ENCODE results near the gene CFAP57.
A peak's percentile ranks its signal among the peaks of the same experiment; 100 is the strongest.

Gene CFAP57

DNA sequence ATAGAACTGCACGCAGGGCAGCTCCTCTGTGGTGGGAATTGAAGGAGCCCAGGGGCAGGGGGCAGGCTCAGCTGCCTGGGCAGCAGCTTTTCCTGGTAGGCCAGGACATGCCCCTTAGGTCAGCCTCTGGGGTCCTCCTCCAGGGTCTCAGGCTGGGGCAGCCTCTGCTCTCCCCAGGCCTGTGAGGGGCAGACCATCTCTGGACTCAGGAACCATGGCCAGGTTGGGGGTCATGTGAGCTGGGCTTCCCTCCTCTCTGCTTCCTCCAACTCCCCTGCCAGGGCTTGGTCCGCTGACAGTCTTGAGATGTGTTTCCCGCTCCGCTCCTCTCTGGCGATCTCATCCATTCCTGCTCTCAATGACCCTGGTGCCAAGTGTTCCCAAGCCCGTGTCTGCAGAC is 107.5 kb downstream of the CFAP57 start:
- no peak for DNase-seq

DNA sequence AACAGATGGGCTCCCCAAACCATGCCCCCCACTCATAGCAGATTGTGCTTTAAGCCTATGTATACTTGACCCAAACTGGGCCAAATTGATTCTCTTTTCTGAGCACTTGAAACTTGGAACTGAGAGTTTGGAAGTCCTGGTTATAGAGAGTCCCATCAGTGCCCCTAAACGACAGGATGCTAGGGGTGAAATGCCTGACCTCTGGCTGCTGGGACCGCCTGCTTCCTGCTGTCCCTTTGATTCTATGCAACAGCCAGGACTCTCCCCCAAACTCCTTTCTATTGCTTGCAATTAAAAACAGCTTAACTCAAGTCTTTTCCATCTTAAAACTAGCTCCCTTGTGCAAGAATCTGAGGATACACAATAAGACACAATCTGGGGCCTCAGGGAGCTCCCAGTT is 108.6 kb downstream of the CFAP57 start:
- no peak for DNase-seq

DNA sequence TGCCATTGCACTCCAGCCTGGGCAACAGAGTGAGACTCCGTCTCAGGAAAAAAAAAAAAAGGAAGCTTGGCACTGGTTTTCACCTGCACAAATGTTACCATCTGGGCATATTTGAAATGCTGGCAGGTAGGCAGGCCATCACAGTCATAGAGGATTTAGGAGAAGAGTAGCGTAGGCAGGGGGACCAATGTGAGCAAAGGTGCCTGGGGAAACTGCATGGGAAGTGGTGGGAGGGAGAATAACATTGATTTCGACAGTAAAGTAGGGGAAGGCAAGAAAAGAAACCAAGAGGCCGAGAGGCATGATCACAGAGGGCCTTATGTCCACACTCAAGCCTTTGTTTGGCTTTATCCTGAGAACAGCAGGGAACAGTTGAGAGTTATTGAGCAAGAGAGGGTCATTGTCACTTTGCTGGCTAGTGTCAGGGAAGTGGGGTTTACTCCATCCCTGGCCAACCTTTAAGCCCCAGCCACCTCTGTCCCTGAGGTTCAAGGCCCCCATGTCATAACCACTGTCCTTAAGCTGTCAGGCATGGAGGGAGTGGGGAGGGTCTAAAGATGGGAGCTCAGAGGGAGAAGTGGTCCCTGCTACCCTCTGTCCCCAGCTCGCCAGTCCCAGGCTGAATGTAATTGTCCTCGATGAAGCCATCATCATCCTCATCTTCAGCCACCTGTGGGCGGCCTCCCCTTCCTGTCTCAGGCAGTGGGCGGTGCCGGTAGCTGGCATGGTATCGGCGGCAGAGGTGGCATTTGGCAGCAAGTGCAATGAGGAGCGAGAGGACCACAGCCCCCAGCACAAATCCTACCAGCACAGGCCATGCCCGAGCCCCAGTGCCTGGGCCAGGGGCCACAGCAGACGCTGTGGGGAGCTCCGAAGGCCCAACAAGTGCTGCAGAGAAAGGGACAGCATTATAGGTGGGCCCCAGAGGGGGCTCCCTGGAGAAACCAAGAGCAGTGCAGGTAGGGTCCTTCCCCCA is 110.4 kb downstream of the CFAP57 start:
- peak; percentile 25 for DNase-seq

DNA sequence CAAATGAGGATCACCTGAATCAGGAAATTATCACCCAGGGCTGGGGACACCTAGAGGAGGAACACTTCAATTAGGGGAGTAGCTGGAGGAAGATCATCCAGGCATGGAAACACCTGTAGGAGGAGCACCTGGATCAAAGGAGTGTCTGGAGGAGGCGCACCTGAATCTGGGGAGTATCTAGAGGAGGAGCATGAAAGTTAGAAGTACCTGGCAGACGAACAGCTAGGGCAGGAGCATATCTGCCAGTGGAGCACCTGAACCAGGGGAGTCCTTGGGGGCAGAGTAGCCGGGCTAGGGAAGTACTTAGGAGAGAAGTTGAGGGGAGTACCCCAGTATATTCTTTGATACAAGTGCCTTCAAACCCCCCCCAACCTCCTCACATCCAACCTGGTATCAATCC is 111.9 kb downstream of the CFAP57 start:
- DNase-seq, result no peak

DNA sequence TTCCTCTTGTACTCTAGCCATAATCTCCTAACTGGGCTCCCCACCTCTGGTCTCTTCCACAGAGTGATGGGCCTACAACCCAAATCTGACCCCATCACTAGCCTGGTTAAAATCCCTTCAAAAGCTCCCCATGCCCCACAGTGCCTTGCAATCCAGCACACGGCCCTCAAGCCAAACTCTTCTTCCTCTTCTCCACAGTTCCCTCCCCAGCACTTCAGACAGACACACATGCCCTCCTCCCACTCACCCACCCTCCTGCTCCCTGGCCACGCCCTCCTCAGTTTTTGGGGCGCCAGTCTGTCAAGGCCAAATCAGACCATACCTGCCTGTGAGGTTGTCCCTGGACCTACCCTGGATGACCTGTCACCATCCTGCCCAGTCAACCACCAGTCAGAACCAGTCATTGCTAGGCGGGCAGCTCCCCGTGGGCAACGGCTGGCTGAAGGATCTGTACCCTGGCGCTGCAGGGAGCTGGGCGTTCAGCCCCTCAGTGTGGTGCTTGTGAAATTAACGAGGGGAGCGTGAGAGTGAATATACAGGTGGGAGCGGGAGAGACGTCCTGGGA is 112.5 kb downstream of the CFAP57 start:
- no peak for DNase-seq

DNA sequence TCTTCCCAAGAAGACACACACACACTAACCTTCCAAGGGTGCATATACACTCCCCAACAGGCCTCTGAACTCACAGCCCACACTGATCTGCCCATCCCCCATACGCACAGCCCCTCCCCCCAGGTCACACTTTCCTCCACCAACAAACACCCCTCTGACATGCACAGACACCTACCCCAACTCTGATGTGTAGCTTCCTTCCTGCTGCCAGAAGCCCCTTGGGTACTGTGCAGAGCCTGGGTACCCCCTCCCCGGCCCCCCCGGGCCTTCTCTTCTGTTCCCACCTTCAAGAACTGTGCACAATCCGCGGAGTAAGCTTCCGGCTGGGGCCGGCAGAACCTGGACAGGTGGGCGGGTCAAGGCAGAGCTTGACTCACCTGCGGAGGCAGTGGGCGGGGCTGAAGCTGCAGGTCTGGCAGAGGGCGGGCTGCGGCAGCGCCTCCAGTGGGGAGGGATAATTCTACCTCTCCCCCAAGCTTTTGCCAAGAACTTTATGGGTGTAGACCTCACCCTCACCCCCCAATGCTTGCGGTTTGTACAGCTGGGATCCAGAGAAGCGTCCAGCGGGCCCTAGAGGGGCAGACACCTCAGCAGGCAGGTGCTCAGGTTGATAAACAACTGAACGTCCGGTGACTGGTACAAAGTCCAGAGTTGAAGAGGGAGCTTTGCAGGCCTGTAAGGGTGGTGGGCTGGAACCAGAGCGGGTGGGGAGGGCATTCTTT is 113.3 kb downstream of the CFAP57 start, which contains the start of gene C1orf210:
C1orf210 (minus strand) TSS at position 313 of the 722 bp plus-strand sequence. CDS start 2,311 bp downstream, outside the sequence.
- DNase-seq, result peak; percentile 99

DNA sequence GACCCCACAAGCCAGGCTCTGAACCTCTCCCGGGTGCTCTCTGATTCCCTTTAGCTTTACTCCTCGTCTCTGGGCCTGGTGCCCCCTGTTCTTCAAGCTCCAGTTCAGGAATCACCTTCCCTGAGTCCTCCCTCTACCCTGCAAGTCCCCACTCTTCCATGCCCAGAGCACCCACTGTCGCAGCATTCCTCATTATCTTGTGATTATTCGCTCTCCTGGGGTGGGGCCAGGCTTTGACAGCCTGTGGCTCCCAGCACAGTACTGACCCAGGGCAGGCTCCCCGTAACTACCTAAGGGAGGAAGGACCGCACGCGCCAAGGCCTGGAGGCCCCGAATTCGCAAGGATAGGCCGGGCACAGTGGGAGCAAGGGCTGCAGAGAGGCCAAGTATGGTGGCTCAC is 114.0 kb downstream of the CFAP57 start:
- DNase-seq, result no peak

DNA sequence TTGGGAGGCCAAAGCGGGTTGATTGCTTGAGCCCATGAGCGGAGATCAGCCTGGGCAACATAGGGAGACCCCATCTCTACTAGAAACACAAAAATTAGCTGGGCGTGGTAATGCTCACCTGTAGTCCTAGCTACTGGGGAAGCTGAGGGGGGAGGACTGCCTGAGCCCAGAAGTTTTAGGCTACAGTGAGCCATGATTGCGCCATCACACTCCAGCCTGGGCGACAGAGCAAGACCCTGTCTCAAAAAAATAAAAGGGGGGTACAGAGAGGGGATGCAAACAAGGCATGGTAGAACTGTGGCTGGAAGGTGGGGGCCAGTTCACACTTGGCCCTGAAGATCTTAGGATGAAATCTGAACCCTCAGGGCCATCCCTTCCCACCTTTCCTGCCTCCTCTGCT is 114.4 kb downstream of the CFAP57 start:
- DNase-seq, result no peak

DNA sequence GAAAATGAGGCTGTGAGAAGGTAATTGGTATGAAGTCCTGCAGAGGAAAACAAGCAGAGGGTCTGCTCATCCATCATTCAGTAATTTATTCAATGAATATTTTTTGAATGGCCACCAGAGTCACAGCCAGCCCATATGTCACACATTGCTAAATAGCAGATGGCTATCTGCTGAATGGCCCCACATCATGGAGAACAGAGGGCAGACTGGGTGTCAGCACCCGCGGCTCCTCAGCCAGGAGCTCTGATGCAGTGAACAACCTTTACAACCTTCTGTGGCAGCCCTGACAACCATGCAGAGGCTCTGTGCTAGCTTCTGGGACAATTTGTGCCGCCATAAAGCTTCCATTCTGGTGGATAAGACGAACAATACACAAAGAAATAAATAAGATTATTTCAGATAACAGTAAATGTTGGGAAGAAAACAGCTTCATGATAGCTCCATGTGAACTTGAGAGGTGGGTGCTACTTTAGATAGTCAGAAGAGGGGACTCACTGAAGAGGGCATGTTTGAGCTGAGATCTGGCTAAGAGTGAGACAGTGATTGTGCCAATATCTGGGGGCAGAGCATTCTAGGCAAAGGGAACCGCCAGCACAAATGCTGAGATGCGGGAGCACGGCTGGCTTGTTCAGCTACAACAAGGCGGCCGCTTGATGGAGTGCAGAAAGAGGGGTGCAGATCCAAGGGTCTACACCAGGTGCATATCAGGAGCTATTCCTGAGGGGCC is 116.1 kb downstream of the CFAP57 start:
- no peak for DNase-seq

DNA sequence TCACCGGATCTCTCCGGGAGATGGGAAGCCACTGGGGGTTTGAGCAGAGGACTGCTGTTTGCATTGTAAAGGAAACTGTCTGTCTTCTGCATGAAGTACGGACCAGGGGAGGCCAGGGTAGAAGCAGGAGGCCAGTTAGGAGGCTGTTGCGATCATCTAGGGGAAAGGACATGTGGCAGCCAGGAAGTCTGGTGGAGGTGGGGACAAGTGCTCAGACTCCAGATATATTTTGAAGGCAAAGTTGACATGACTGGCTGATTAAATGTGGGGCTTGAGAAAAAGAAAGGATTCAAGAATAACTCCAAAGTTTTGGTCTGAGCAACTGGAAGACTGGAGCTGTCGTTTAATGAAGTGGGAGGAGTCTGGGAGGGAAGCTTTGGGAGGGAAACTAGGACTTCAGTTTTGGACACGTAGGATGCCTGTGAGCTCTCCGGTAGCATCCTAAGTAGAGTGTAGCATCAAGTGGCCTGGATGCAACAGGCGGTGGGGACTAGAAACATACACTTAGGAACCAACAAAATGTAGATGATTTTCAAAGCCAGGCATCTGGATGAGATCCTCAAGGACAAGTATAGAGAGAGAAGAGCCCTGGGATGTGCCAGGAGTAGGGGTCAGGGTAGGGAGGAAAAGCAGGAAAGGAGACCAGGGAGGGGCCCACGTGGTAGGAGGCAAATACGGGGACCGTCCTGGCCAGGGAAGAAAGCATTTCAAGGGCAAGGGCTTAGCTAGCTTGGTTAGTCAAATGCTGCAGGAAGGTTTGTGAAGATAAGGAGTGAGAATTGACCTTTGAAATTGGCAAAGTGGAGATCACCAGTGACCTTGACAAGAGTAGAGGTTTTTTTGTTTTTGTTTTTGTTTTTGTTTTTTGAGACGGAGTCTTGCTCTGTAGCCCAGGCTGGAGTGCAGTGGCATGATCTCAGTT is 116.9 kb downstream of the CFAP57 start:
- no peak for DNase-seq

DNA sequence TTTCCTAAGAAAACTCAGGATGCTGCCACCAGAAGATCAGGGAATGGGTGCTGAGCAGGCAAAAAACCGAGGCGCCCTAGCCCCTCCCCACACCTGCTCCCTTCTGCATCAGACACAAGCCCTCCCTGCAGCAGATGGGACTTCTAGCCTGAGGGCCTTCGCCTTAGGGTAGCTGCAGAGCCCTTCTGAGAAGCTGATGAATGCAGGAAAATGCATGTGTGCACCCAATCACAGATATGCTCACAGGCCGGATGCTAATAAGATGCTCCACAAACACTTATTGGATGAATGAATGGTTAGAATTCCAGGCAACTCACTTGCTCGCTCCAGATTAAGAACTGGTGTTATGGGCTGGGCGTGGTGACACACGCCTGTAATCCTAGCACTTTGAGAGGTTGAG is 120.1 kb downstream of the CFAP57 start:
- DNase-seq, result no peak

DNA sequence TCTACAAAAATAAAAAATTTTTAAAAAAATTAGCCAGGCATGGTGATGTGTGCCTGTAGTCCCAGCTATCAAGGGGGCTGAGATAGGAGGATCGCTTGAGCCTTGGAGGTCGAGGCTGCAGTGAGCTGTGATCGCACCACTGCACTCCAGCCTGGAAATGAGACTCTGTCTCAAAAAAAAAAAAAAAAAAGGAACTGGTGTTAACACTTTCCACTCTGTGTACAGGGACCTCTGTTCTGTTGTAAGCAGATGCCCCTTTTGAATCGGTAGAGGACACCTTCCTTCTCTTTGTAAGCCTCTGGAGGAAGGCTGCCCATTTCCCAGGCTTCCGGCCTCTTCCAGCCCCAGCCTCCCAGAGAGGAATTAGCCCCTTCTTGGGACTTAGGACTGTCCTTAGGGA is 120.5 kb downstream of the CFAP57 start:
- no peak for DNase-seq

DNA sequence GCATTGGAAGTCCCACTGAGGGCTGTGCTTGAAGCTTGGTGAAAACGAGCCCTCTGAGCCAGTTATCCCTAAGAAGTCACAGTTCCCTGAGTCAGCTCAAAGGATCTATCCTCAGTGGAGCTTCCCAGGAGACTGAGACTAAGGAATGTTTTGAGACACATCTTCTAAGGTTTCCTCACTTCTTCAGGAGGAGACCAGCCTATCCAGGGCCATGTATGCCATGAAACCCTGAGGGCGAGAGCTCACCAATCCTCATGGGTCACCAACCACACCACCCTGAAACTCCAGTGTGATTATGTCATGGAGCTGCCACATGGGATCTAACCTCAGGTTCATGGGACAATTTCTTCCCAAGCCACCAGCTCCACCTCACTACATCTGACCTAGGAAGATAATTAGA is 121.0 kb downstream of the CFAP57 start:
- DNase-seq, result no peak

DNA sequence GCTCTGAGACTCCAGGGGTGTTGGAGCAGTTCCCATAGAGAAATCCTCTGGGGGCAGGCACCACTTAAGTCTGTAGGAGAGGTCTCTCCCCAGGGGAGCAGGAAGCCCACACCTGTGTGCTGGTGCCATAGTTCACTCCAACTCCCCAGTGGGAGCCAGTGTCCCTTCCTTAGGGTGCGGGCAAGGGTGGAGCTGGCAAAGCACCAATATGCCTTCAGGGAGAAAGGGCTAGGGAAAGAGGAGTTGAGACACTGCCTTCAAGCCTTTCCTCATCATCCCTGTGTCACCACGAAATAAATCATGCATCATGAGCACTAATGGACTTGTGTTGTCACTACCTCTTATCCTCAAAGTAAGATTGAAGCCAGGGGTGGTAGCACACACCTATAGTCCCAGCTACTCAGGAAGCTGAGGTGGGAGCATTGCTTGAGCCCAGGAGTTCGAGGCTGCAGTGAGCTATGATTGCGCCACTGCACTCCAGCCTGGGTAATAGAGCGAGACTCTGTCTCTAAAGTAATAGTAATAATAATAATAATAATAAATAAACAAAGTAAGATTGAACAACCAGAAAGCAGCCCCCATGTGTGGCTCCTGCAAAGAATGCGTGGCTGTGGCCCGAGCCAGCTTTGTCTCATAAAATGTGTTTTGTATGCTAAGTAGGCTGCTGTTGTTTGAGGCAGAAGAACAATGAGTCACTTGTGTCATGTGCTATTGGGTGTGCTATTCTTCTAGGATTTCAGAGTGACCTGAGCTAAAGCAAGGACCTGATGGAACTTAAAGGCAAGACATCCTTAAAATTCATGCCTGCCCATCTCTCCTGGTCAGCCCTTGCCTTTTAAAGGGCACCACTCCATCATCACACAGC is 122.0 kb downstream of the CFAP57 start:
- no peak for DNase-seq

DNA sequence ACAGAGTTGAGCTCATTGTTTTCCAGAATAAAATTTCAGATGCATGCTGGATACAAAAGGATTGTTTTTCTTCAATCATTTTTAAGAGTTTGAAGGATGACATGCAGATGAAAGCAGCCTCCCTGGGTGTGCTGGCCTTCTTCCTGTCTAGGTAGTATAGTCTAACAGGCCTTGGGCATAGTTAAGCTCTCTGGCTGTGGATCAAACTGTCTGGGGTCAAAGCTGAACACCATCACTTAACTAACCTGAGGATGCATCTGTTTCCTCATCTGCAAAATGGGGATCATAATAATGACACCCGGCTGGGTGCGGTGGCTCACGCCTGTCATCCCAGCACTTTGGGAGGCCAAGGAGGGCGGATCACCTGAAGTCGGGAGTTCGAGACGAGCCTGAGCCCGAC is 122.6 kb downstream of the CFAP57 start:
- DNase-seq, result no peak

DNA sequence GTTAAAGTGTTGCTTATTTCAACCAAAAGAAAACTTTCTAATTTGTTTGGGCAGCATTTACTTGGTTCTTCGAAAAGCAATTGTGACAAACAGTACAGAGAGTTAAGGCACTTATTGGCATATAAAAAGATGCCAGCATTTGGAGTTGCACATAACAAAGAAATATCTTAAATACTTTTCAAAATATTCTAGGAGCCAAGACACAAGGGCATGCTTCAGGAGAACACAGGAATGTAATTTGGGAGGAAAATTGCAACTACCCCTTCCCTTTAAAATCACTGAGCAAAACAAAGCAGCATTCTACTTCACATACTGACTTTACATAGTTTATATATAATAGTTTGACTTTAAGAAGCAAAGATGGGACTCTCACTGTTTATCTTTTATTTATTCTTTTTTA is 124.1 kb downstream of the CFAP57 start:
- no peak for DNase-seq

DNA sequence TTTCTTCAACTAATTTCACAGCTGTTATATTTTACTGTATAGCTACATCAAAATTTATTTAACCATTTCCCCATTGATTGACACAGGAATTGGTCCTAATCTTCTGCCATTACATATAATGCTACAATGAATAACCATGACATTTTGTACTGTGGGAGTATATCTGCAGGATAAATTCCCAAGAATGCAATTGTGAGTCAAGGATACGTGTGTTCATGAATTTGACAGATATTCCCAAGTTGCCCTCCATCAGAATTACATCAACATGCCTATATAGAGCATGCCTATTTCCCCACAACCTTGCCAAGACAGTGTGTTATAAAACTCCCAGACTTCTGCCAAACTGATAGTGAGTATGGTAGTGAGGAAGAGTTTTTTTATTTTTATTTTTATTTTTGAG is 125.9 kb downstream of the CFAP57 start:
- DNase-seq, result no peak

DNA sequence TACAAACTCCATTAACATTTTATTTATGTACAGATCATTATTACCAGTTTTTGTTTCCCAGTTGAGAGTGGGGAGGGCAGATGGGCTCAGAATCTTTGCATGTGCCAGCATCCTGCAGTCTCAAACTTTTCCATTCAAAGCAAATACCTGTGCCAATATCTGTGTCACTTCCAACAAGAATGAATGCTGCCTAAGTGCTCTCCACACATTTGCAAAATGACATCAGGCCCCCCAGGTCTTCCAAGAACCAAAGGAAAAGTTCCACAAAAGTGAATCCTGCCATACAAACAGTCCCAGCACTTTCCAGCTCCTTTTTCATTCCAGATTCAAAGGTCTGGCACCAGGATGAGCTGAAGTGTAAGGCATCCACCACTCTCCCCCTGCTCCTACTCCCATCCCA is 127.0 kb downstream of the CFAP57 start:
- DNase-seq, result no peak

DNA sequence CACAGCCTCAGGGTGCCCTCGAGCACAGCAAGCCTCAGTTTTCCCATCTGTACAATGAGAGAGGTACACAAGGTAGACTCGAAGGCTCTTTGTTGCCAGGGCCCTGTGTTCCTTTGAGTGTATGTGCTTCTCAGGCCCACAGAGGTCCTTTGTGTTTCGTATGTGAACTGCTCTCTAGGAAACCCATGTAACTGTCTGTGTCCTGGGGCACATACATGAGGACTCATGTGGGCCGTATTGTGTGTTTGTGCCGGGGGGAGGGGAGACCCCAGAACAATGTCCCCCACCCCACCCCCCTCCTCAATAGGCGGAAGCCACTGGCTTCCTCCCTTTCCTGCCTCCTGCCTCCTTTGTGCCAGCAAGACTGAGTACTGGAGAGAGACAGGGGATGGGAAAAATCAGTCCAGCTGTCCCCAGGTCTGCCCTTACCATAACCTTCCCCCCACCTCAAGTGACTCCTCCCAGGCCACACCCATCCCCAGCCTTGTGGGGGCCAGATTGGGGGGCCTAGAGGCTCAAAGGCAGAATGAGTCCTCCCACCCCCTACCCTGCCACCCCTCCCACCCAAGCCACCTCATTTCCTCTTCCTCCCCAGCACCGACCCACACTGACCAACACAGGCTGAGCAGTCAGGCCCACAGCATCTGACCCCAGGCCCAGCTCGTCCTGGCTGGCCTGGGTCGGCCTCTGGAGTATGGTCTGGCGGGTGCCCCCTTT is 128.4 kb downstream of the CFAP57 start, which contains the start of gene TIE1:
TIE1 (plus strand) TSS at position 605 of the 717 bp plus-strand sequence; CDS start at position 695, 90 bp downstream.
- no peak for DNase-seq

DNA sequence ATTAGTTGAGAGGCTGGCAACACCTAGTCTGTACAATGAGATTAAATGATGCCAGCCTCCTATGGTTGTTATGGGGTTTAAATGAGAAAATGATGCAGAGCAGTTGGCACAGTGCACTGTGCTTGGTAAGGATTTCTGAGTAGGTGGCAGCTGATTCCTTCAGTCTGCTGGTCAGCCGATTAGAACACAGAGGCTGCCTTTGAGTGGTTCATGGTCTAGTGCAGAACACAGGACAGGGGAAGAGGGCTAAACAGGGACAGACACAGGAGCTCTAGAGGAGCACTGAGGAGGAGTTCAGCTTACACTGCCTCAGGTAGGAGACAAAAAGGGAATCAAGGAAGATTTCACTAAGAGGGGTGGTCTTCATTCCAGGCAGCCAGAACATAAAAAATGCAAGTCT is 130.1 kb downstream of the CFAP57 start:
- no peak for DNase-seq
